Activated T-cell treated with anti-CD3 and anti-CD28 coated beads for 24 hours (primary cell): ENCODE measurements around the gene TMEM14C.
A peak's percentile ranks its signal among the peaks of the same experiment; 100 is the strongest.
"Not testable (repeated sequence)": the region's sequence is repeated elsewhere in the genome, so short reads cannot be mapped to it uniquely, and the experiment has no call there.

Experiments used
- DNase-seq: peaks from one replicate; pipeline ENCODE4 v3.0.0-alpha.2; 2020; ENCODE audit warnings: low read depth

Gene TMEM14C

GRCh38 chr6:10720960-10721849 lies 1.7 kb upstream of the TMEM14C start:
- peak; percentile 16 for DNase-seq

GRCh38 chr6:10721850-10722569 lies 860 bp upstream of the TMEM14C start:
- DNase-seq, result no peak

GRCh38 chr6:10722570-10722819 lies 375 bp upstream of the TMEM14C start:
- DNase-seq, result no peak

DNA sequence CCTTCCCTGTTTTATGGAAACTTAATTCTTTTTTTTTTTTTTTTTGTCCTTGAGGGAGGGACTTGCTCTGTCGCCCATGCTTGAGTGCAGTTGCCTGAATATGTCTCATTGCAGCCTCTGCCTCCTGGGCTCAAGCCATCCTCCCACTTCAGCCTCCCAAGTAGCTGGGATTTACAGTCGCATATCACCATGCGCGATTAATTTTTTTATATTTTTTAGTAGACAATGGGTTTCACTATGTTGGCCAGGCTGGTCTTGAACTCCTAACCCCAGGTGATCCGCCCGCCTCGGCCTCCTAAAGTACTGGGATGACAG lies 654 bp downstream of the TMEM14C start:
- DNase-seq, result no peak

GRCh38 chr6:10725044-10725443 lies 2.2 kb downstream of the TMEM14C start:
- DNase-seq, result no peak

- no peak for DNase-seq
These were observed 2.8 kb downstream of the TMEM14C start for GRCh38 chr6:10725716-10726115.

DNA sequence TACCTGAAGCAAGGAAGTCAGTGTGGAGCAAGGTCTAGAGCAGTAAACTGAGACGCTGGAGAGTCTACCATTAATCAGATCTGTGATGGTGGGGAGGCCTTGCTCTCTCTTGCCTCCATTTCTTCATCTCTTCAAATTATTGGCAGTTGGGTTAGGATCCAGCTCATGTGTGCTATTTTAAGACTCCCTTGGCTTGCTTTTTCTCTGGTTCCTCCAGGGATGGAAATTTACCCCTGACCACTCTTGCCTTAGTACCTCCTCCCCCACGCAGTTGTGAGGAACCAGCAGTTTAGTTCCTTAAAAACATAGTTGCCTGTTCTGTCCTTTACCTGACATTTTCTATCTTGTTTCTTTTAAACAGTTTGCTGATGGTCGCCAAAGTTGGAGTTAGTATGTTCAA lies 7.4 kb downstream of the TMEM14C start:
- DNase-seq, result no peak

DNA sequence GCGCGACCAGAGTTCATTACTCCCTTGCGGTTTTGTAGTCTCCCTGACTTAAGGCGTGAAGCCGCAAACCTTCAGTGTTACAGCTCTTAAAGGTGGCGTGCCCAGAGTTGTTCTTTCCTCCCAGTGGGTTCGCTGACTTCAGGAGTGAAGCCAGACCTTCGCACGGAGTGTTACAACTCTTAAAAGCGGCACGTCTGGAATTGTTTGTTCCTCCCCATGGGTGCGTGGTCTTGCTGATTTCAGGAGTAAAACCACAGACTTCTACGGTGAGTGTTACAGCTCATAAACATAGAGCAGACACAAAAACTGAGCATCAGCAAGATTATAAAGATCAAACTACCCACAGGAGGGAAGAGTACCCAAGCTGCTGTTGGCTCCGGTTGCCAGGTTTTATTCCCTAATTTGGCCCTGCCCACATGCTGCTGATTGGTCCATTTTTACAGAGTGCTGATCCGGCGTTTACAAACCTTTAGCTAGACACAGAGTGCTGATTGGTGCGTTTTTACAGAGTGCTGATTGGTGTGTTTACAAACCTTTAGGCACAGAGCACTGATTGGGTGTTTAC lies 10.4 kb downstream of the TMEM14C start:
- no peak for DNase-seq

GRCh38 chr6:10733863-10734262 lies 11.0 kb downstream of the TMEM14C start:
- DNase-seq, result no peak

- DNase-seq, result no peak
These were observed 13.9 kb downstream of the TMEM14C start for GRCh38 chr6:10736731-10737130.

GRCh38 chr6:10740061-10740460 lies 17.2 kb downstream of the TMEM14C start:
- DNase-seq, result no peak

DNA sequence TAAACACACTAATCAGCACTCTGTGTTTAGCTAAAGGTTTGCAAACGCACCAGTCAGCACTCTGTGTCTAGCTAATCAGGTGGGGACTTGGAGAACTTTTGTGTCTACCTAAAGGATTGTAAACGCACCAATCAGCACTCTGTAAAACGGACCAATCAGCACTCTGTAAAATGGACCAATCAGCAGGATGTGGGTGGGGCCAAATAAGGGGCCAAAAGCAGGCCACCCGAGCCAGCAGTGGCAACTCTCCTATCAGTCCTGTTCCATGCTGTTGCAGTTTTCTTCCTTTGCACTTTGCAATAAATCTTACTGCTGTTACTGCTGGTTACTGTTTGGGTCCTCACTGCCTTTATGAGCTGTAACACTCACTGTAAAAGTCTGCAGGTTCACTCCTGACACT lies 18.8 kb downstream of the TMEM14C start:
- not testable (repeated sequence) for DNase-seq

DNA sequence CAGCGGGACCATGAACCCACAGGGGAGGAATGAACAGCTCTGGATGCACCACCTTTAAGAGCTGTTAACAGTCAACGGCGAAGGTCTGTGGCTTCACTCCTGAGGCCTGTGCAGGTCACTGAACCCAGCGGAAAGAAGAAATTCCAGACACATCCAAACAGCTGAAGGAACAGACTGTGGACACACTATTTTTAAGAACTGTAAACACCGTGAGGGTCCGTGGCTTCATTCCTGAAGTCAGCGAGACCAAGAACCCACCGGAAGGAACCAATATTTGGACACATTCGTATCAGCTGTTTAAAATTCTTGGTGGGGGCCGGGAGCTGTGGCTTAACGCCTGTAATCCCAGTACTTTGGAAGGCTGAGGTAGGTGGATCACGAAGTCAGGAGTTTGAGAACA lies 19.4 kb downstream of the TMEM14C start:
- no peak for DNase-seq

DNA sequence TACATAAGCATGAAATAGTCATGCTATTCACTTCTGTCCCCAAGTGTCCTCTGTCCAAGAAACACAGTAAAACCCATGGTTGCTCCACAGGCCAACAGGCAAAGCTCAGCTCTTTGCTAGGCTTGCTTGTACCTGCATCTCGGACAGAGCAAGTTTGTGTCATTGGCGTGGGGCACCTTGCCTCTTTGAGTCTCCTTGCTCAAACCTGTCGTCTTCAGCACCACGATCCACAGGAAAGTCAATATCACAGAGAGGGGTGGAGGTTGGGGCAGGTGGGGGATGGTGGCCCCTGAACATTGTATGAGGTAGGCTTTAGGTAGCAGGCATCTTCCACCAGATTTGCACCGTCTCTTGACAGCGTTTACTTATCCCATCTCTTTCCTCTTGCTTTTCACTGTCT lies 20.6 kb downstream of the TMEM14C start:
- DNase-seq, result no peak

GRCh38 chr6:10745116-10745515 lies 22.2 kb downstream of the TMEM14C start:
- no peak for DNase-seq

GRCh38 chr6:10746915-10747250 lies 24.0 kb downstream of the TMEM14C start:
- DNase-seq, result no peak

- DNase-seq, result peak; percentile 100
These were observed 24.5 kb downstream of the TMEM14C start, which contains the start of gene TMEM14B for GRCh38 chr6:10747251-10747972. Gene TMEM14B (plus strand): TSS chr6:10747805. CDS start chr6:10749246, 1,441 bp downstream.

GRCh38 chr6:10749734-10750133 lies 26.9 kb downstream of the TMEM14C start:
- DNase-seq, result no peak

DNA sequence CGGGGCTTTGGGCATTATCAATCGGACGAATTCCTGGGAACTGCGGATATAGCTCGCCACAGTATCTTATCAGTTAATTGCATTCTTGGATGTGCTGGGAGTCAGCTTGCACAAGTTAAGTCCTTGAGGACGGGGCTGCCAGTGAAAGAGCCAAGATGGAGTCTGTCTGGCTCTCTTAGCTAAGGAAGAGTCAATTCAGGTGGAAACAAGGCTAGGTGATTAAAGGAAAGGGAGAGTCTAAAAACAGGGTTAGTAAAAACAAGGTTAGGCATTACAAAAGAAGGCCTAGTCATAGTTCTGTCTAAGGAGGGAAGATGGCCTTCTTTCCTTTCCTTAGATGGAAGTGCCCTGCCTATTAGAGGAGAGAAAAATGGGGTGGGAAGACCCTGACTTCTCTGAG lies 27.7 kb downstream of the TMEM14C start:
- DNase-seq, result not testable (repeated sequence)

DNA sequence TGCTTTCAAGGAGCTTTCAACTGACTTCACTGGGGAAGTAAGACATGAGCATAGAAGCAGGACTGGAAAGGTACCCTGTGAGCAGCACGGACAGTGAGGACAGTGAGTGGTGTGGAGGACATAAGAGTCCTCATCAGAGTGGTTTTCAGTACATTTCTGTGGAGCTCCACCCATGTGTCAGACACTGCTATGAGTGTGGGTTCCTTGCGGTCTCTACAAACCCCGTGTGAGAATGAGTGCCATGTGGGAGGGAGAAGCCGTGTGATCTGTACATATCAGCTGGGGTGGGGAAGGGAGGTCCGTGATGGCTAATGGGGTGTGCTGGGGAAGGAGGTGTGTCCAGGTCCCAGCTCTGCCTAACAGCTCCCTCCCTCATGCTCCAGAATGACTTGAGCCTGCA lies 28.9 kb downstream of the TMEM14C start:
- DNase-seq, result not testable (repeated sequence)

GRCh38 chr6:10756085-10756484 lies 33.2 kb downstream of the TMEM14C start:
- DNase-seq, result no peak

- DNase-seq, result no peak
These were observed 36.5 kb downstream of the TMEM14C start for GRCh38 chr6:10759312-10759839.
